Neural progenitor cell (in vitro differentiated cells): ENCODE data around the gene ESPNL. TPM values are rescaled to one million over a fixed set of nuclear protein-coding genes. Genes with fewer than 3 reads are reported as not detected.

Experiments
- DNase-seq: peaks from one replicate; pipeline ENCODE4 v3.0.0-alpha.2; 2016; ENCODE audit warnings: low spot score
- H2AFZ ChIP-seq: fragments of 200-600 bp; sonication (generic); replicated peaks from 2 replicates; pipeline ENCODE4 v1.6.1; 2016; ENCODE audit warnings: antibody characterized with exemption
- H3F3A ChIP-seq: fragments of 200-600 bp; sonication (generic); 2 replicates; pipeline ENCODE4 v1.6.1; 2016; ENCODE audit warnings: antibody characterized with exemption, low read depth
- H3K27ac ChIP-seq: fragments of 200-600 bp; sonication (generic); 2 replicates; pipeline ENCODE4 v1.5.1; 2016; ENCODE audit warnings: mild to moderate bottlenecking
- H3K27me3 ChIP-seq: fragments of 200-600 bp; sonication (generic); 2 replicates; pipeline ENCODE4 v1.6.1; 2016; ENCODE audit warnings: mild to moderate bottlenecking, moderate library complexity
- H3K36me3 ChIP-seq: fragments of 200-600 bp; sonication (generic); 2 replicates; pipeline ENCODE4 v1.5.1; 2016
- H3K4me1 ChIP-seq: fragments of 200-600 bp; sonication (generic); 2 replicates; pipeline ENCODE4 v1.6.1; 2016; ENCODE audit warnings: mixed run types
- H3K4me2 ChIP-seq: fragments of 200-600 bp; sonication (generic); 2 replicates; pipeline ENCODE4 v1.6.1; 2016
- H3K4me3 ChIP-seq: fragments of 200-600 bp; sonication (generic); 2 replicates; pipeline ENCODE4 v1.5.1; 2016
- H3K79me2 ChIP-seq: fragments of 200-600 bp; sonication (generic); 2 replicates; pipeline ENCODE4 v1.6.1; 2016; ENCODE audit warnings: low read depth
- H3K9ac ChIP-seq: fragments of 200-600 bp; sonication (generic); 2 replicates; pipeline ENCODE4 v1.6.1; 2016
- H3K9me3 ChIP-seq: fragments of 200-600 bp; sonication (generic); 2 replicates; pipeline ENCODE4 v1.5.1; 2016; ENCODE audit warnings: low read depth
- H4K20me1 ChIP-seq: fragments of 200-600 bp; sonication (generic); 2 replicates; pipeline ENCODE4 v1.6.1; 2016; ENCODE audit warnings: low read depth
- H3K27ac Mint-ChIP-seq: 3 replicates; pipeline ENCODE4 v1.8.0; 2021; ENCODE audit warnings: mixed read lengths
- H3K27me3 Mint-ChIP-seq: 2 replicates; pipeline ENCODE4 v1.8.0; 2022; ENCODE audit warnings: low read depth, mild to moderate bottlenecking, inconsistent platforms, moderate library complexity, mixed read lengths; ENCODE audit not compliant: insufficient read depth
- H3K36me3 Mint-ChIP-seq: 3 replicates; pipeline ENCODE4 v1.8.0; 2021; ENCODE audit warnings: mixed read lengths
- H3K4me1 Mint-ChIP-seq: 3 replicates; pipeline ENCODE4 v1.8.0; 2021; ENCODE audit warnings: mixed read lengths
- H3K4me3 Mint-ChIP-seq: 3 replicates; pipeline ENCODE4 v1.8.0; 2021; ENCODE audit warnings: mild to moderate bottlenecking, moderate library complexity, mixed read lengths
- H3K9me3 Mint-ChIP-seq: 3 replicates; pipeline ENCODE4 v1.8.0; 2020; ENCODE audit warnings: mixed read lengths
- EZH2 ChIP-seq: fragments of 200-600 bp; sonication (generic); IDR thresholded peaks from 2 replicates; pipeline ENCODE4 v1.6.1; 2017; ENCODE audit warnings: antibody characterized with exemption, mild to moderate bottlenecking, moderate library complexity
- EZH2phosphoT487 ChIP-seq: fragments of 200-600 bp; sonication (generic); IDR thresholded peaks from 2 replicates; pipeline ENCODE4 v1.6.1; 2017; ENCODE audit warnings: antibody characterized with exemption
- total RNA-seq: library from RNA; depleted of rRNA; stranded (reverse); fragments of >200 nt; gene quantifications from 2 replicates; pipeline ENCODE4 v1.2.3, GENCODE V29; 2015; ENCODE audit warnings: low replicate concordance
- TF ChIP-seq, protein P1 (sequence below): fragments of 200-600 bp; sonication (generic); IDR thresholded peaks from 2 replicates; pipeline ENCODE4 v1.5.1; 2017; ENCODE audit warnings: antibody characterized with exemption, mild to moderate bottlenecking

Gene ESPNL
- total RNA-seq, 1 donor from 2014 or later = 0.58 TPM

DNA sequence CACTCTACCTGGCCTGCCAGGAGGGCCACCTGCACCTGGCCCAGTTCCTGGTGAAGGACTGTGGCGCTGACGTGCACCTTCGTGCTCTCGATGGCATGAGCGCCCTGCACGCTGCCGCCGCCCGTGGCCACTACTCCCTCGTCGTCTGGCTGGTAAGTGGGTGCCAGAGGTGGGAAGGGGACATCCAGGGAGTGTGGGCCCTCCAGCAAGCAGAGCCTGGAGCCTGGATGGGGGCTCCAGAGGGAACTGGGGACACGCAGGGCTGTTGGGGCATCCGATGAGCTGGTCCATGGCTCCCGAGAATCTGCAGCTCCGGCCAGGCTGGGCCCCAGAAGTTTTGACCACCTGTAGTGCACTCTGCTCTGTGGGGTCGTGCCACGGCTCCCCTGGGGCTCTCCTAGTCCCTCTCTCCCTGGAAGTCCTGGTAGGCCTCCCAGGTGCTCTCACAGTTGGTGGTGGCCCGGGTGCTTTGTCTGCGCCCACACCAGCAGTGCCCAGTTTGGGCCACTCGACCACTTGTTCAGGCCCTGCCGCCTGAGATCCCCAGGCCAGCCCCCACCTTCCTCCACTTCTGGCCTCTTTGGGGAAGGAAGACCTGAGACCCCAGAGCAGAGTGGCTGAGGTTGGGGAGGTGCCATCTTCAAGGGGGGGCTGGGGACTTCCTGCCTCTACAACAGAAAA, 4.7 kb downstream of the ESPNL start:
- Histone ChIP-seq H3F3A (peaks cover 14% of the 10 kb centered on the region), H3K9ac (no peak overlapping the region), H3K27me3 (no peaks in the 10 kb centered on the region), H2AFZ (no peak overlapping the region), H3K27ac (no peak overlapping the region), H3K79me2 (no peaks in the 10 kb centered on the region), H3K36me3 (no peaks in the 10 kb centered on the region), H4K20me1 (no peaks in the 10 kb centered on the region), H3K4me3 (no peak overlapping the region), H3K9me3 (no peaks in the 10 kb centered on the region), H3K4me1 (peaks cover 21% of the 10 kb centered on the region), H3K4me2 (no peak overlapping the region)
- no peak overlapping the region for H3K4me3 Mint-ChIP-seq
- no peaks in the 10 kb centered on the region for H3K36me3 Mint-ChIP-seq
- DNase-seq = no peak
- H3K27ac Mint-ChIP-seq = no peak overlapping the region
- H3K4me1 Mint-ChIP-seq = peaks cover 20% of the 10 kb centered on the region
- no peaks in the 10 kb centered on the region for H3K9me3 Mint-ChIP-seq
- TF ChIP-seq EZH2phosphoT487 (no peak), EZH2 (no peak)
- TF ChIP-seq, protein P1, sequence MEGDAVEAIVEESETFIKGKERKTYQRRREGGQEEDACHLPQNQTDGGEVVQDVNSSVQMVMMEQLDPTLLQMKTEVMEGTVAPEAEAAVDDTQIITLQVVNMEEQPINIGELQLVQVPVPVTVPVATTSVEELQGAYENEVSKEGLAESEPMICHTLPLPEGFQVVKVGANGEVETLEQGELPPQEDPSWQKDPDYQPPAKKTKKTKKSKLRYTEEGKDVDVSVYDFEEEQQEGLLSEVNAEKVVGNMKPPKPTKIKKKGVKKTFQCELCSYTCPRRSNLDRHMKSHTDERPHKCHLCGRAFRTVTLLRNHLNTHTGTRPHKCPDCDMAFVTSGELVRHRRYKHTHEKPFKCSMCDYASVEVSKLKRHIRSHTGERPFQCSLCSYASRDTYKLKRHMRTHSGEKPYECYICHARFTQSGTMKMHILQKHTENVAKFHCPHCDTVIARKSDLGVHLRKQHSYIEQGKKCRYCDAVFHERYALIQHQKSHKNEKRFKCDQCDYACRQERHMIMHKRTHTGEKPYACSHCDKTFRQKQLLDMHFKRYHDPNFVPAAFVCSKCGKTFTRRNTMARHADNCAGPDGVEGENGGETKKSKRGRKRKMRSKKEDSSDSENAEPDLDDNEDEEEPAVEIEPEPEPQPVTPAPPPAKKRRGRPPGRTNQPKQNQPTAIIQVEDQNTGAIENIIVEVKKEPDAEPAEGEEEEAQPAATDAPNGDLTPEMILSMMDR = no peak
- peaks cover 2% of the 10 kb centered on the region for H3K27me3 Mint-ChIP-seq

DNA sequence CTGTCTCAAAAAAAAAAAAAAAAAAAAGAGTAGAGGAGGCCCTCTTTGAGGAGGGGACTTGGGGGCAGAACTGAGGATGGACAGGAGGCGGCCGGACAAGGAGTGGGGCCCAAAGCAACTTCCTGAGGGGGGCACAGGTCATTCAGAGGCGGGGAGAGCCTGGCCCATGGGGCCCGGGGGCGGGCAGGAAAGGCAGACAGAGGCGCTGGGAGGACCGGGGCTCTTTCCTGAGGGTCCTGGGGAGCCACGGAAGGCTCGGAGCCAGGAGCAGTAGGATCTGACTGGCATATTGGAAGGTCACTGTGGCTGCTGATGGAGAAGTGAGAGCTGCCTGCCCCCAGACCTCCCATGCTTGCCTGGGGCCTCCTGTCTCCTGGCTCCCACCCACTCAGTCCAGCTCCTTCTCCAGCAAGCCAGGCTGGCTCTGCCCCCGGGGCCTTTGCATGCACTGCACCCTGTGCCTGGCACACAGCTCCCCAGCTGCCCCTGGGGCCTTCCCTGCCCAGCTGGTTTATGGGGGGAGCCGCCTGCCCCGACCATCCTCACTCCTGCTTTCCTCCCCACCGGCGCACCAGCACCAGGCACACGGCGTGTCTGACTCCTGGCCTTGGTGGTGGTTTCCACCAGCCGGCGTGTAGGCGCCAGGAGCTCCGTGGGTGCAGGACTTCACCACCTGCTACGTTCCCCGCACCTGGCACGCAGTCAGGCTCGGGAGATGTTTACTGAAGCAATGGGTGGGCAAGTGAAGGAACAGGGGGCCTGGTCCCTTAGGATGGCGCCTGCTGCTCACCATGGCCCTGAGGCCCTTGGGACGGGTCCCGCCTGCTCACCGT, 5.6 kb downstream of the ESPNL start:
- no peak overlapping the region for H3K9ac ChIP-seq
- H3K27ac Mint-ChIP-seq = no peak overlapping the region
- H2AFZ ChIP-seq = no peak overlapping the region
- H3K27ac ChIP-seq = no peak overlapping the region
- H3K36me3 Mint-ChIP-seq = no peaks in the 10 kb centered on the region
- no peak overlapping the region for H3K4me3 ChIP-seq
- no peaks in the 10 kb centered on the region for H3K79me2 ChIP-seq
- no peaks in the 10 kb centered on the region for H4K20me1 ChIP-seq
- H3K4me3 Mint-ChIP-seq = no peak overlapping the region
- peaks cover 2% of the 10 kb centered on the region for H3K27me3 Mint-ChIP-seq
- no peaks in the 10 kb centered on the region for H3K36me3 ChIP-seq
- no peak overlapping the region for H3K4me2 ChIP-seq
- H3K4me1 ChIP-seq = peaks cover 21% of the 10 kb centered on the region
- no peaks in the 10 kb centered on the region for H3K9me3 ChIP-seq
- TF ChIP-seq EZH2 = no peak
- TF ChIP-seq, protein P1 = no peak
- TF ChIP-seq EZH2phosphoT487 = no peak
- H3K4me1 Mint-ChIP-seq = peaks cover 20% of the 10 kb centered on the region
- no peak for DNase-seq
- H3K27me3 ChIP-seq = no peaks in the 10 kb centered on the region
- no peaks in the 10 kb centered on the region for H3K9me3 Mint-ChIP-seq
- H3F3A ChIP-seq = peaks cover 14% of the 10 kb centered on the region

DNA sequence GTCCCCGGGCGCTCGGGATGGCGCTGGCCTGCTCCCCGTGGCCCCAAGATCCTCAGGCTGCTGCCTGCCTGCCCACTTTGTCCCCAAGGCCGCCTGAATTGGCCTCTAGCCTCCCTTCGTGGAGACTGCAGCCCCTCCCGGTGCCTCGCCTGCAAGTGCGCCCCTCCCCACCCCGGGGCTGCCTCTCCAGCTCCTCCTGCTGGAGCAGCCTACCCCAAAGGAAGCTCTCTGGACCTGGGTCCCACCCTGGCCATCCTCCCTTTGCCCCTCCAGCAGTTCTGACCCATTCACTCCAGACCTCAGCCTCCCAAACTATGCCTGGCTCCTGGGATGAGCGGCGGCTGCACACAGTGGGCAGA, 6.2 kb downstream of the ESPNL start:
- H3K4me1 ChIP-seq = peaks cover 21% of the 10 kb centered on the region
- H3F3A ChIP-seq = peaks cover 14% of the 10 kb centered on the region
- DNase-seq = no peak
- Mint-ChIP-seq H3K36me3 (no peaks in the 10 kb centered on the region), H3K4me1 (peaks cover 20% of the 10 kb centered on the region), H3K4me3 (no peak overlapping the region), H3K27me3 (peaks cover 2% of the 10 kb centered on the region), H3K9me3 (no peaks in the 10 kb centered on the region), H3K27ac (no peak overlapping the region)
- no peak overlapping the region for H3K27ac ChIP-seq
- H3K4me2 ChIP-seq = no peak overlapping the region
- H3K36me3 ChIP-seq = no peaks in the 10 kb centered on the region
- H2AFZ ChIP-seq = peak overlapping the region; percentile 21
- H3K4me3 ChIP-seq = no peak overlapping the region
- H3K27me3 ChIP-seq = no peaks in the 10 kb centered on the region
- H3K9me3 ChIP-seq = no peaks in the 10 kb centered on the region
- H3K79me2 ChIP-seq = no peaks in the 10 kb centered on the region
- H3K9ac ChIP-seq = no peak overlapping the region
- TF ChIP-seq, protein P1 = peak; percentile 31
- TF ChIP-seq EZH2phosphoT487 = no peak
- no peak for TF ChIP-seq EZH2
- H4K20me1 ChIP-seq = no peaks in the 10 kb centered on the region
